Smooth muscle cell (in vitro differentiated cells): ENCODE results near the gene CFAP68. TPM values are rescaled to one million over a fixed set of nuclear protein-coding genes. Genes with fewer than 3 reads are reported as not detected.

Experiments
- DNase-seq: peaks from one replicate; lab custom pipeline; 2025; ENCODE audit not compliant: unreplicated experiment; lab: John Stamatoyannopoulos, UW
- H2AFZ ChIP-seq: fragments of 200-600 bp; sonication (generic); 2 replicates; pipeline ENCODE4 v1.6.0; 2016; ENCODE audit warnings: antibody characterized with exemption, low read depth, mild to moderate bottlenecking
- H3F3A ChIP-seq: fragments of 200-600 bp; sonication (generic); 2 replicates; pipeline ENCODE4 v1.6.0; 2017; ENCODE audit warnings: antibody characterized with exemption, low read depth
- H3K27ac ChIP-seq: fragments of 200-600 bp; sonication (generic); 2 replicates; pipeline ENCODE4 v1.5.1; 2016; ENCODE audit warnings: low read depth, mild to moderate bottlenecking
- H3K27me3 ChIP-seq: fragments of 200-600 bp; sonication (generic); 2 replicates; pipeline ENCODE4 v1.6.1; 2016; ENCODE audit warnings: low read depth, mild to moderate bottlenecking
- H3K36me3 ChIP-seq: fragments of 200-600 bp; sonication (generic); 2 replicates; pipeline ENCODE4 v1.5.1; 2016; ENCODE audit warnings: low read depth
- H3K4me1 ChIP-seq: fragments of 200-600 bp; sonication (generic); 2 replicates; pipeline ENCODE4 v1.5.1; 2016; ENCODE audit warnings: low read depth
- H3K4me2 ChIP-seq: fragments of 200-600 bp; sonication (generic); 2 replicates; pipeline ENCODE4 v1.6.0; 2016; ENCODE audit warnings: mild to moderate bottlenecking
- H3K4me3 ChIP-seq: fragments of 200-600 bp; sonication (generic); 2 replicates; pipeline ENCODE4 v1.5.1; 2016; ENCODE audit warnings: mild to moderate bottlenecking
- H3K79me2 ChIP-seq: fragments of 200-600 bp; sonication (generic); 2 replicates; pipeline ENCODE4 v1.6.0; 2016; ENCODE audit warnings: low read depth, mild to moderate bottlenecking
- H3K9ac ChIP-seq: fragments of 200-600 bp; sonication (generic); 2 replicates; pipeline ENCODE4 v1.6.0; 2016; ENCODE audit warnings: low read depth
- H3K9me3 ChIP-seq: fragments of 200-600 bp; sonication (generic); replicated peaks from 2 replicates; pipeline ENCODE4 v1.5.1; 2016; ENCODE audit warnings: low read depth
- H4K20me1 ChIP-seq: fragments of 200-600 bp; sonication (generic); 2 replicates; pipeline ENCODE4 v1.6.0; 2016; ENCODE audit warnings: low read depth
- CTCF ChIP-seq: fragments of 200-600 bp; sonication (generic); IDR thresholded peaks from 2 replicates; pipeline ENCODE4 v1.5.1; 2017; ENCODE audit warnings: borderline replicate concordance, mild to moderate bottlenecking, antibody characterized with exemption; ENCODE audit not compliant: insufficient read depth, poor library complexity, severe bottlenecking
- WGBS: methylation state at CpG from one replicate; pipeline ENCODE4 v1.1.7; 2016; ENCODE audit warnings: low lambda C conversion rate; 5-methylcytosine and 5-hydroxymethylcytosine counted together
- polyA plus RNA-seq: library from polyadenylated mRNA; unstranded; fragments of >200 nt; fragmentation: Nextera tagmentation; extraction: Ambion mirVana; gene quantifications from 2 replicates; pipeline ENCODE4 v1.2.1, GENCODE V29; 2016
- total RNA-seq: library from RNA; depleted of rRNA; stranded (reverse); fragments of >200 nt; gene quantifications from 2 replicates; pipeline ENCODE4 v1.2.3, GENCODE V29; 2014

Gene CFAP68
- total and polyA plus RNA-seq, 2 experiments from 2014 or later, result 2.7 to 17.6 TPM

- Histone ChIP-seq H3K79me2 (no peaks in the 10 kb centered on the region), H3K9ac (no peak overlapping the region), H3F3A (no peaks in the 10 kb centered on the region), H3K27ac (no peak overlapping the region), H3K9me3 (no peaks in the 10 kb centered on the region), H4K20me1 (no peaks in the 10 kb centered on the region), H3K36me3 (peaks cover 13% of the 10 kb centered on the region), H3K4me1 (no peaks in the 10 kb centered on the region), H3K4me3 (no peak overlapping the region), H3K4me2 (no peak overlapping the region), H3K27me3 (no peaks in the 10 kb centered on the region), H2AFZ (no peak overlapping the region)
- TF ChIP-seq CTCF, result no peak
- DNase-seq, result no peak
- WGBS, result 96% methylated on average over 3 of the region's 3 CpGs
These were observed 19.1 kb upstream of the CFAP68 start for GRCh38 chr11:111860257-111860656.

- H2AFZ ChIP-seq, result no peak overlapping the region
- no peak overlapping the region for H3K27ac ChIP-seq
- peak overlapping the region; percentile 99 for H3K4me3 ChIP-seq
- no peaks in the 10 kb centered on the region for H3F3A ChIP-seq
- H3K9me3 ChIP-seq, result no peaks in the 10 kb centered on the region
- no peaks in the 10 kb centered on the region for H3K27me3 ChIP-seq
- peak overlapping the region; percentile 90 for H3K4me2 ChIP-seq
- no peaks in the 10 kb centered on the region for H4K20me1 ChIP-seq
- H3K9ac ChIP-seq, result no peak overlapping the region
- peaks cover 7% of the 10 kb centered on the region for H3K36me3 ChIP-seq
- peaks cover 10% of the 10 kb centered on the region for H3K4me1 ChIP-seq
- no peak for DNase-seq
- H3K79me2 ChIP-seq, result peaks cover 10% of the 10 kb centered on the region
- TF ChIP-seq CTCF, result no peak
- 92% methylated on average over 1 of the region's 1 CpG for WGBS
These were observed 9.2 kb upstream of the CFAP68 start for GRCh38 chr11:111870113-111870512.

- H3K79me2 ChIP-seq, result peaks cover 10% of the 10 kb centered on the region
- no peaks in the 10 kb centered on the region for H4K20me1 ChIP-seq
- no peaks in the 10 kb centered on the region for H3K9me3 ChIP-seq
- H3F3A ChIP-seq, result no peaks in the 10 kb centered on the region
- no peaks in the 10 kb centered on the region for H3K27me3 ChIP-seq
- H3K27ac ChIP-seq, result no peak overlapping the region
- peaks cover 10% of the 10 kb centered on the region for H3K4me1 ChIP-seq
- peaks cover 6% of the 10 kb centered on the region for H3K36me3 ChIP-seq
- H3K9ac ChIP-seq, result peak overlapping the region; percentile 81
- H3K4me3 ChIP-seq, result peak overlapping the region; percentile 99
- H3K4me2 ChIP-seq, result peak overlapping the region; percentile 90
- no peak for DNase-seq
- peak overlapping the region; percentile 99 for H2AFZ ChIP-seq
- TF ChIP-seq CTCF, result no peak
These were observed 8.8 kb upstream of the CFAP68 start for GRCh38 chr11:111870522-111870885.

GRCh38 chr11:111870886-111871692, 8.3 kb upstream of the CFAP68 start, which contains the start of gene ALG9:
TSS of gene ALG9 (minus strand) at chr11:111871581. CDS start at chr11:111871482, 99 bp downstream.
- Histone ChIP-seq H3K27me3 (no peaks in the 10 kb centered on the region), H3K9me3 (no peaks in the 10 kb centered on the region), H3K36me3 (peaks cover 6% of the 10 kb centered on the region), H3K4me2 (peak within 1 kb of the TSS; percentile 90), H3K4me3 (peak within 1 kb of the TSS; percentile 99), H3K9ac (peak within 1 kb of the TSS; percentile 81), H3K79me2 (peaks cover 10% of the 10 kb centered on the region), H3F3A (no peaks in the 10 kb centered on the region), H2AFZ (peak within 1 kb of the TSS; percentile 99), H3K27ac (peak within 1 kb of the TSS; percentile 53), H4K20me1 (no peaks in the 10 kb centered on the region), H3K4me1 (peaks cover 10% of the 10 kb centered on the region)
- WGBS, result under 1% methylated on average over 27 of the region's 51 CpGs
- peak; percentile 31 for TF ChIP-seq CTCF
- DNase-seq, result peak; percentile 35
